GM21825 (cell line): ENCODE results near the gene ITPR2.

ENCODE experiments used
- ATAC-seq: cut with Tn5 transposase; IDR thresholded peaks from one replicate; pipeline ENCODE4 v1.9.1; 2021; ENCODE audit warnings: mild to moderate bottlenecking, moderate library complexity; ENCODE audit not compliant: unreplicated experiment

Gene ITPR2

GRCh38 chr12:26428420-26428819 is 404.6 kb downstream of the ITPR2 start:
- no peak for ATAC-seq

DNA sequence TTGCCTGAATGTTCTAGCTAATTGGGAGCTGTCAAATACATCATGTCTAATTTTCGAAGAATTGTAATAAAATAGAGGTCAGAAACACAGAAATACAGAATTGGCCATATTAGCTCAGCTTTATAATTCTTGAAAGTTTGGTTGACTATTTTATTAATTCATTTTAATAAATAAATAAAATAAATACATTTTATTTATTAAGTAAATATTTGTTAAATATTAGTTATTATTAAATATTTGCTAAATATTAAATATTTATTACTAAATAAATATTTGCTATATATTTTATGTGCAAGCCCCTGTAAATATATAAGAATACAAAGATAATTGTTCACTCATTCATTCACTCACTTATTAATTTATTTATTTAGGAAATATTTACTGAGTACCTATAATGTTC is 406.3 kb downstream of the ITPR2 start:
- ATAC-seq, result no peak

DNA sequence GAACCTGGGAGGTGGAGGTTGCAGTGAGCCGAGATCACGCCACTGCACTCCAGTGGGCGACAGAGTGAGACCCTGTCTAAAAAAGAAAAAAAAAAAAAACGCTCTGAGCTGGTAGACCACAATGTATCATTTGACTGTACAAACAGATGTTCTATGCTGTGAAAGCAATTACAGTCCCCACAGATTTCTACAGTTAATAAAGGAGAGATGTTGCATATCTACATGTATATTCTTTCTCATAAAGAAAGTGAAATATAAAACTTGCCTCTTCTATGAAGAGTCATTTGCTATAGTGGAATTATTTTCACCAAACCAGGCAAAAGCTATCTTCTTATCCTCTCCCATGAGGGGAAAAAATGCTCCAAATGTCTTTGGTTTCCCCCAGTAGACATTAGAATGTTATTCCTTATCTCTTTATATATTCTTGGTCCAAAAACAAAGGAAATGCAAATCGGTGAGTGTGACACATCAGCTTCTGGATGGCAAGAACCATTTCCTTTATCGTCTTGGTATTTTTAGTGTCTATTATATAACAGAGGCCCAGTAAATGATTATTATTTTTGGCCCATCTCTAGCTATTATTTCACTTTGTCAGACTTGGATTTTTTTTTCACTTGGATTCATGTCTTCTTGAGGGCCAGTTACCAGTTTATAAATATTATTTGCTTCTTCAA is 407.3 kb downstream of the ITPR2 start:
- ATAC-seq, result peak; percentile 55

DNA sequence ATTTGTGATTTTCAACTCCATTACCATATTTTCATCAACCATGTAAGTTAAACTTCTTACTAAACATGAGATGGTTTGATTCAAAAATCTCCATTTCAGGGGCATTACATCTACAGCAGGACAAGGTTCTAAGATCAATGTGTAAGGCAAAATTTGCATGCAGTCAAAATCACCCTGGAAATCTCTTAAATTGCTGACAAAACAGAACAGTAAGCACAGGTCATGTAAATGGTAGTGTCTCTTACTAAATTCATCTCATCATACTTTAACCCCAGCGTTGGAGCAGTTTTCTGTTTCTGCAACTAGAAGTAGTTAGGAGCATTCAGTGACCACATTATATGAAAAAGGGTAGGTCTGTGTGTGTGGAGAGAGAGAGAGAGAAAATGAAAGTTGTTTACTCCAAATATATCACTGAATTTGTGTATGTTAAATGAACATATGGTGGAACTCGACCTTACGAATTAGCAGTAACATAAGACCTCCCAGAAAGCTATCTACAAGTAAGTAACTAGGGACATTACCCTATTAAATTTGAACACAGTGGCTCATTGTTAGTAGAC is 410.1 kb downstream of the ITPR2 start:
- ATAC-seq, result peak; percentile 62

GRCh38 chr12:26416550-26416949 is 416.4 kb downstream of the ITPR2 start:
- no peak for ATAC-seq

DNA sequence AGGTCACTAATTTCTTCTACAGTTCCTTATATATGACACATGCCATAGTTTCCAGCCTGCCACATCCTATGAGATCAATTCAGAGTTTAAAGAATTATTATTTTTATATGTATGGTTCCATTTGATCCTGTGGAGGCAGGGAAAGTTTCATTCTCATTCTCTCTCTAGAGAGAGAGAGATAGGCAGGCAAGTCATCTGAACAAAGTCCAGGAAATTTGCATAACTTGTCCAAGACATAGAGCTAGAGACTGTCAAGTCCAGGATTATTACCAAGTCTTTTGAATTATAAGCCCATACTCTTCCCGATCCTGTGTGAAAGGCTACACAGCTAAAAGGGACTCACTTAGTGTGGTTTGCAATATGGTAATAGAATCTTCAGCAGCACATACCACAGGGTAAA is 422.3 kb downstream of the ITPR2 start:
- ATAC-seq, result no peak

DNA sequence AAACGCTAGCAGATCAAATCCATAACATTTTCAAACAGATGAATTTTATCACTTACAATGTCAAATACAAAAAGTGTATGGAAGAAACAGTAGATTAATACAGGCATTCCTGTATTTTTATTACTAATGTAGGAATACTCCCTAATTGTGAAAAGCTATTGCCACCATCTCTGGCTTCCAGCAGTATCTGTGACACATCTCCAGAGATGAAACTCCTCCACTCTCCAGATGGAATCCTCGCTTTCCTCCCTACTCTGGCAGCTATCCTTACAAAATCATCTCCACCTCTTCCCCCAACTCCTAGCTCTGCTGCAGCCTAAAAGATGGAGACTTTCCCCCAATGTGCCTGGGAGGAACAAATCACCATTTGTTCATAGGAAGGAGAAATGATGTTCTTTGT is 426.2 kb downstream of the ITPR2 start:
- no peak for ATAC-seq

DNA sequence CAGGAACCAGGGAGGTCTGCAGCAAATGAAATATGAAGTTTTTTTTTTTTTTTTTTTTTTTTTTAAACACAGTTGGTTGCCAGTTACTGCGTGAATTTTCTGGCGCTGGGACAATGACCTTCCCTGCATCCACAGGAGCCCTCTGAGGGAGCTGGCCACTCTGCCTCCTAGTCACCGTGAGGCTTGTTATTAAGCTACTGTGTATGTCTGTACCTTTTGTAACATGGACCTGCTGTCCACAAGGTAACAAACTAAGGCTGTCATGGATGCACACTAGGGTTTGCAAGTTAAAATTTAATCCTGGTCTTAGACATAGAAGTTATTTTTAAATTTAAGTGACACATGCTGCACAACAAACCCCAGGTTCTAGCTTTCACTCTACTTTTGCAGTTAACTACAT is 426.6 kb downstream of the ITPR2 start:
- ATAC-seq, result no peak

GRCh38 chr12:26403601-26404000 is 429.4 kb downstream of the ITPR2 start:
- ATAC-seq, result no peak

GRCh38 chr12:26402648-26403047 is 430.3 kb downstream of the ITPR2 start:
- ATAC-seq, result no peak

- ATAC-seq, result no peak
These were observed 431.1 kb downstream of the ITPR2 start for GRCh38 chr12:26401874-26402273.

DNA sequence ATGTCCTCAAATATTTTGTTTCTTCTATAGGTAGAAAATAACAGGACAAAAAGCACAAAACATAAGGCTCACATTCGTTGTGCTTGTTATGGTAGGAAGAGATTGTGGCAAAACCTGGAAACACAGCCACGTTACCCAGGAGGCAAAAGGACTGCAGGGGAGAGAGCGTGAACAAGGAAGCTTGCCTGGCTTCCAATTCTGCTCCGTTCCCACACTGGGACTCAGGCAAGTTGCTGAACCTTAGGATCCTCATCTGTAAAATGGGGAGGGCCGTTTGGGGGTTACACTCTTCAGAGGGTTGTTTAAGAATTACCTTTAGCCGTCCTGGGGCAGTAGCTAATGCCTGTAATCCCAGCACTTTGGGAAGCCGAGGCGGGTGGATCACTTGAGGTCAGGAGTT is 432.4 kb downstream of the ITPR2 start:
- ATAC-seq, result no peak

GRCh38 chr12:26399381-26399780 is 433.6 kb downstream of the ITPR2 start:
- no peak for ATAC-seq

- no peak for ATAC-seq
These were observed 436.6 kb downstream of the ITPR2 start for GRCh38 chr12:26396402-26396801.

DNA sequence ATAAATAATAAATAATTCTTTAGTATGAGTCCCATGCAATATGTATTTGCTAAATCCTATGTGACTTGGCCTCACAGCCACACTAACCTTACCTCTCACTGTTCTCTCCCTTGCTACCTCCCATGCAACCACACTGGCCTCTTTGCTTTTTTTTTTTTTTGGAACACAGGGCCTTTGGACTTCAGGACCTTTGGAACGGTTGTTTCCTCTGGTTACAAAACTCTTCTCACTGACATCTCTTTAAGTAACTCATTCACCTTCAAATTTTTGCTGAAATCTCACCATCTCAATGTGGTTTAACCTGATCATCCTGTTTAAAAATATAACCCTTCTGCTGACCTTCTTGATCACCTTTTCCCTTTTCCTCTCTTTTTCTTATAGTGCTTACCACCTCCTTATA is 443.7 kb downstream of the ITPR2 start:
- ATAC-seq, result no peak

GRCh38 chr12:26384536-26384935 is 448.5 kb downstream of the ITPR2 start:
- no peak for ATAC-seq

GRCh38 chr12:26383041-26383440 is 450.0 kb downstream of the ITPR2 start:
- no peak for ATAC-seq

DNA sequence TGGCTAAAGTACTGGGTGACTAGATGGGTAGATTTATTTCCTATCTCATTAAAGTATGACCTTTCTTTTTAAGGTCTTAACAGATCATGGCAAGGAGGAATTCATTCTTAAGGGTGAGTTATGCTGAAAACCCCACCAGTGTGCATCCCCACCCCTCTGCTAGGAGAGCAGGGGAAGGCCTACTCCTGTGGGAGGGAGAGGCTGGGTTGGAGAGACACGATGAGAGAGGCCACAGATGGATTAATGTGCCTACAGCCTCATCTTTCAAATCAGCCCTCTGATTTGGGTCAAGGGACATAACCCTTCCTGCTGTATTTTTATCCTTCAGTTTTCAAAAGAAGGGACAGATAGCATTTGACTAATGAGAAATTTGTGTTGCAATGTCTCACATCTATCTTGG is 452.1 kb downstream of the ITPR2 start:
- ATAC-seq, result no peak

DNA sequence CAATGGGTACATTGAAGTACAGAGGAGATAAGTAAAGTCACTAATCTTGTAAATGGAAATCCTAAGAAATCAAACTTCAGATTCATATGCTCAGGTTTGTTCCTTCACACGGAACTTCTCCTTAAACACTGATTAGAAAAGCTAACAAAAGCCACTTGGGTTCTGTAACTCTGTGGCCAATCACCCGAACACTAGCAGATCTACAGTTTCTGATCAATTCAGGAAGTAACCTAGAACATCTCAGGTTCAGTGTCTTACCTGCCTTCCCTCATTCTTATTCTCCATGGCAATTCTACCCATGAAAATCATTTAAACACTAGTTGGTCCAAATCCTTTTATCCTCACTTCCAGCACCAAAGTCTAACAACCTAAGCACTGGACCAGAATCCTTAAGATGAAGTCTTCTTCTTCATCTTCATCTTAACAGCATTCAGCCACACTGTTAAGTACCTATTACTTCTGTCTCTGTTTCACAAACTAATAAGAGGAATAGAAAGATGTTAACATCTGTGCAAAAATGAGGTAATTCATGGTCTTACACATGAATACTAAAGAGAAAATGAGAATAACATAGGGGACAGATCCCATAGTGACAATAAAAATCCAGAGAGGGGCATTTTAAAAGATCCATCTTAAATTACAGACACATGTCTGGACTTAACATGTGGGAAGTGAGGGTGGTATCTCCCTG is 453.1 kb downstream of the ITPR2 start:
- ATAC-seq, result no peak

DNA sequence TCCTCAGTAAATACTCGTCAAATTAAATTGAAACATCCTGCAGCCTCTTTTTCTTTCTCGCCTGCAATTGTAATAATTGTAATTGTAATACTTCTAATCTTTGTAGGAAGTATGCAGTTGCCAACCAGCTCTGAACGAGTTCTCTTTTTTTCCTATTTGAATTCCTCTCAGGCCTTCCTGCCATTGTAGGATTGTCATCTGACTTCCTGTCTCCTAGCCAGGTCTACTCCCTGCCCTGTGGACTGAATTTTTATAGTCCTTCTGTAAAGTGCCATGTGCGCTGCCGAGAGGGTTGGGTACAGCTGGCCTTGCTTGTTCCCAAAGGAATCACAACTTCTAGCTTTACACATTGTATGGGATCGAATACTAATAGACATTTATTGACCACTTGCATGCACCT is 454.3 kb downstream of the ITPR2 start:
- no peak for ATAC-seq

DNA sequence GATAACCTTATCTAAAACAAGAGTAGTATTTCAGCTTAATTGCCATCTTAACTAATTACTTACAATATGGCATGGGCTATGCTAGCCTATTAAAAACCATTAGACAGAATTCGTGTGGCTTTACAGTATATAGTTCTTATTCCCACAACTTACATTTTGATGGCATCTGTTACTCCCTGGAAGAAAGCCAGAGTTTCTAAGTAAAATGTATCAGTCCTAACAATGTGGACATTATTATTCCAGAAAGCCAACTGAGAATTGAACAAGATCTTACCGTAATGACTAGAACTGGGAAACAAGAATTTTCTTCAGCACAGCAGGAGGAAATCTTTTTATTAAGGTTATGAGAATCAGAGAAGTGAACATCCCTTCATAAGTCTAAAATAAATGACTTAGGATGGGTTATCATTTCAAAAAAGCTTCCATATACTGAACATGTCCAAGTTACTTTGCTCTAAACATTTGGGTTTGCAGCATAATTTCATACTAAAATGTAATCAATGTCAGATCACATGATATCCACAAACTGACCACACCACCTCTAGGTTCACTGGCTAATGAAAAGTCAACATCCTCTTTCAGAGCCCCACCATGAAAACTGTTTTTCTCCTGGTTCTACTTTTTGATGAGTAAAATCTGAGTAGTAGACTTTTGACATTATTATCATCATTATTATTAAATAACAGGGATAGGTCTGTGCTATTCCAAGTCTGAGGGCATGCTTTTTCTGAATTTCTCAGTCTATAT is 457.9 kb downstream of the ITPR2 start:
- ATAC-seq, result no peak
